Dendritic cell treated with granulocyte-macrophage colony-stimulating factor and Interleukin-4, amounts not matched to agents 40 ng/mL and 50 ng/mL, for 4 days (primary cell): ENCODE results near the gene HDAC11.

Source experiments
- H3K27ac Mint-ChIP-seq: one replicate; pipeline ENCODE4 v1.8.0; 2022; ENCODE audit warnings: mild to moderate bottlenecking, mixed read lengths
- H3K27me3 Mint-ChIP-seq: one replicate; pipeline ENCODE4 v1.8.0; 2022; ENCODE audit warnings: mild to moderate bottlenecking, mixed read lengths
- H3K36me3 Mint-ChIP-seq: one replicate; pipeline ENCODE4 v1.8.0; 2022; ENCODE audit warnings: low read depth, mixed read lengths
- H3K4me1 Mint-ChIP-seq: one replicate; pipeline ENCODE4 v1.8.0; 2022; ENCODE audit warnings: low read depth, mixed read lengths
- H3K4me3 Mint-ChIP-seq: one replicate; pipeline ENCODE4 v1.8.0; 2022; ENCODE audit warnings: mild to moderate bottlenecking, moderate library complexity, mixed read lengths
- H3K9me3 Mint-ChIP-seq: one replicate; pipeline ENCODE4 v1.8.0; 2022; ENCODE audit warnings: mixed read lengths
- intact Hi-C: fragments of 100-400 bp; cut with micrococcal nuclease; formaldehyde crosslinking; loops from one replicate; pipeline ENCODE4 v1.15.0; 2022

Gene HDAC11

DNA sequence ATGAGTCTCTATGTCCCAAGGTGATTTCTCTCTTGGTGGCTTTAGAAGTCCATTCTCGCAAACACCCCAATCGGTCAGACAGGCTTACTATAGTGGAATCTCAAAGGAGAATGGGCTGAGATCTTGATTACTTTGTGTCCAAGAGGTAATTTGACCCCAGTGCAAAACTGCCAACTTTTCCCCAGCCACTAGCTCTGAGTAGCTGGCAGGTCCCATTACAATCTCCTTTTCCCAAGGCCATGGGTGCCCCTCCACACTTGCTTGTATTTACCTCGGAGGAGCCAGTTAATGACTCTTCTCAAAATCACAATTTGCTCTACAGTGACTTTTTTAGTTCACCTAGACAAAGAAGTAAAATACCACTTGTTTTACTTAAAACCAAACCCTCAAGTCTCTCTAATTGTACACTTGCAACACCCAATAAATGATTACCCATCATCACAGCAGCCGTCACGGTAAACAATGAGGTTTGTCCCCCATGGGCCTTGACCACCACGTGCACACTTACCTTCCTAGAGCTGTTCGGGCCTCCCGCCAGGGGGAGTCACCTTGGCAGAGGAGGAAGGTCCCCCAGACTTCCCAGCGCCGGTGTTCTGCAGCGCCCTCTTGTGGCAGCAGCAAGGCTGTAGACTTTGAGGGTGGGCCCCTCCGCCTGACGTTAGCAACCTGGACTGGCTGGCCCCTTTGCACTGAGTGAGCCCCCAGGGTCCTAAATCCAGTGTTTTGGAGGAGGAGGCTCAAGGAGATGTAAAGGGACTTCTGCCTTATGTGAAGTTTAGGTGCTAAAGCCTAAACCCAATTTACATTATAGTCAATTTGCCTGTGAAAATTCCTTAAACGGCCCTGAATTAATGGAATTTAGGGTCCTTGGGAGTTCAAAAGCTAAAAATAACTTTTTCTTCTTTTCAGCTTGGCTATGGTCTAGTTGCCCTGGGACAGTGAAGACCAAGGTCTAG, 18.7 kb upstream of the HDAC11 start:
- Mint-ChIP-seq H3K4me1 (peaks cover 14% of the 10 kb centered on the region), H3K36me3 (no peaks in the 10 kb centered on the region), H3K9me3 (no peaks in the 10 kb centered on the region), H3K4me3 (no peak overlapping the region), H3K27me3 (peaks cover 15% of the 10 kb centered on the region), H3K27ac (no peak overlapping the region)
- intact Hi-C loops, result no loop called here

DNA sequence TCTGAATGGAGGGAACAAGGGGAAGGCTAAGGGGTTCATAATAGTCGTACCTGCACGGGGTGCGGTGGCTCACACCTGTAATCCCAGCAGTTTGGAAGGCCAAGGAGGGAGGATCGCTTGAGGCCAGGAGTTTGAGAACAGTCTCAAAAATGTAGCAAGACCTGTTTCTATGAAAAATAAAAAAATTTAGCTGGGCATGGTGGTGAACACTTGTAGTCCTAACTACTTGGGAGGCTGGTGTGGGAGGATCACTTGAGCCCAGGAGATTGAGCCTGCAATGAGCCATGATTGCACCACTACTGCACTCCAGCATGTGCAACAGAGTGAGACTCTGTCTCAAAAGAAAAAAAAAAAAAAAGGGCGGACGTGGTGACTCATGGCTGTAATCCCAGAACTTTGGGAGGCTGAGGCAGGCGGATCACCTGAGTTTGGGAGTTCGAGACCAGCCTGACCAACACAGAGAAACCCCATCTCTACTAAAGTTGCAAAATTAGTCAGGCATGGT, 17.9 kb upstream of the HDAC11 start:
- no peaks in the 10 kb centered on the region for H3K9me3 Mint-ChIP-seq
- intact Hi-C loops, result no loop called here

GRCh38 chr3:13462822-13463221, 17.3 kb upstream of the HDAC11 start:
- Mint-ChIP-seq H3K9me3 (no peaks in the 10 kb centered on the region), H3K4me1 (peaks cover 8% of the 10 kb centered on the region), H3K27me3 (peaks cover 19% of the 10 kb centered on the region), H3K36me3 (no peaks in the 10 kb centered on the region), H3K4me3 (no peak overlapping the region), H3K27ac (no peak overlapping the region)
- intact Hi-C loops, result no loop called here

More for the DNA sequence above, 17.9 kb upstream of the HDAC11 start:
- no peak overlapping the region for H3K4me3 Mint-ChIP-seq
- peaks cover 16% of the 10 kb centered on the region for H3K27me3 Mint-ChIP-seq
- peaks cover 14% of the 10 kb centered on the region for H3K4me1 Mint-ChIP-seq
- H3K27ac Mint-ChIP-seq, result no peak overlapping the region
- H3K36me3 Mint-ChIP-seq, result no peaks in the 10 kb centered on the region

DNA sequence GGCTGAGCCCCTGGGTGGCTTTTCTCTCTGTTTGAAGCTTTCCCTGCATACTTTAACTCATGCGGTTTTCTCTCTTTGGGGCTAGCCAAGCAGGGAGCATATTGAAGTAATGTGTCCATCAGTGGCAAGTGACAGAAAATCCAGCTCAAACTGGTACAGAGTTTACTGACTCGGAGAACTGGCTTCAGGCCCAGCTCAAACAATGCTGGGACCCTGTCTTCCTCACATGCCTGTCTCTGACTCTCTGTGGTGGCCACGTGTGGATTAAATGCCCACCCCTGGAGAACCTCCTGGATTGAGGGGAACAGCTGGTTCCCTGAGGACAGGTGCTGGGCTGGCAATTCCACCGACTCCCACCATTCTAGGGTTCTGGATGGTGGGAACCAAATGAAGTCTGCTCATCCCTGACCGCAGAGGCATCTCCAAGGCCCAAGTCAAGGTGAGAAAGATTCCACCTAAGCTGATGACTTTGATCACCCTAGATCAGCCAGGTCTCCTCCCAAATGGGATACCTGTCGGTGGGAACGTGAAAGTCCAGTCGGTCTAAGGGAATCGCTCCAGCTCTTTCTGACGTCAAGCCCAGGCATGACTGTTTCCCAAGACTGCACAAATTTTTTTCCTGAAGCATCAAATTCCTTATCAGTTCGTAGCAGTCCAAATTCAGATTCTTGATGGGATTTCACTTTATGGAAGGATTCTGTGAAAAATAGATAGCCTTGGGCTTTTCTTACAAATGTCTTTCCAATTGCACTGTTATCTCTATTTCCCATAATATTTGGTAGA, 16.3 kb upstream of the HDAC11 start:
- H3K27ac Mint-ChIP-seq, result no peak overlapping the region
- peaks cover 22% of the 10 kb centered on the region for H3K27me3 Mint-ChIP-seq
- H3K9me3 Mint-ChIP-seq, result no peaks in the 10 kb centered on the region
- H3K4me1 Mint-ChIP-seq, result peaks cover 4% of the 10 kb centered on the region
- intact Hi-C loops, result no loop called here
- no peak overlapping the region for H3K4me3 Mint-ChIP-seq
- no peaks in the 10 kb centered on the region for H3K36me3 Mint-ChIP-seq

GRCh38 chr3:13465236-13465873, 14.8 kb upstream of the HDAC11 start:
- H3K27me3 Mint-ChIP-seq, result peaks cover 23% of the 10 kb centered on the region

DNA sequence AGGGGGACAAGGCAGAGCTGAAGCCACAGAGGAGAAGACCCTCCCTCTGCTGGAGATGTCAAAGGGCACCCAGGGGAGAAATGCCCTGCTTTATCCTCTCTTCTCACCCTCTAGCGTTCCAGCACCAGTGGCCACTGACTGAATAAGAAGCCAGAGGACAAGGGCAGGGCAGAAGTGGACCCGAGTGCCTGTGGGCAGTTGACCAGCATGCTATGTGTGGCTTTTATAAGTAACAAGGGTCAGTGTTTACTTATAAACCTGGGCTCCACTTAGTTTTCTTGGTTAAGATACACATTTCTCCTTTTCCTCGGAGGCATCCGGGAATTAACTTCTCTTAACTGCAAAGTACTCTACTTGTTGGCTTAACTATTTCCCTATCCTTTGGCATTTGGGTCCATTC, 13.3 kb upstream of the HDAC11 start:
- H3K36me3 Mint-ChIP-seq, result no peaks in the 10 kb centered on the region

More at GRCh38 chr3:13465236-13465873, 14.8 kb upstream of the HDAC11 start:
- intact Hi-C loops, result no loop called here
- no peak overlapping the region for H3K27ac Mint-ChIP-seq
- H3K4me3 Mint-ChIP-seq, result no peak overlapping the region
- no peaks in the 10 kb centered on the region for H3K9me3 Mint-ChIP-seq
- H3K4me1 Mint-ChIP-seq, result peaks cover 4% of the 10 kb centered on the region
- no peaks in the 10 kb centered on the region for H3K36me3 Mint-ChIP-seq

GRCh38 chr3:13470894-13471574, 9.1 kb upstream of the HDAC11 start:
- no peaks in the 10 kb centered on the region for H3K36me3 Mint-ChIP-seq
- intact Hi-C loops, result no loop called here
- H3K9me3 Mint-ChIP-seq, result no peaks in the 10 kb centered on the region
- H3K4me1 Mint-ChIP-seq, result no peaks in the 10 kb centered on the region
- H3K4me3 Mint-ChIP-seq, result no peak overlapping the region
- no peak overlapping the region for H3K27ac Mint-ChIP-seq
- peaks cover 23% of the 10 kb centered on the region for H3K27me3 Mint-ChIP-seq

More for the DNA sequence above, 13.3 kb upstream of the HDAC11 start:
- Mint-ChIP-seq H3K4me3 (no peak overlapping the region), H3K27ac (no peak overlapping the region), H3K9me3 (no peaks in the 10 kb centered on the region), H3K4me1 (no peaks in the 10 kb centered on the region), H3K27me3 (peaks cover 30% of the 10 kb centered on the region)
- intact Hi-C loops, result no loop called here

DNA sequence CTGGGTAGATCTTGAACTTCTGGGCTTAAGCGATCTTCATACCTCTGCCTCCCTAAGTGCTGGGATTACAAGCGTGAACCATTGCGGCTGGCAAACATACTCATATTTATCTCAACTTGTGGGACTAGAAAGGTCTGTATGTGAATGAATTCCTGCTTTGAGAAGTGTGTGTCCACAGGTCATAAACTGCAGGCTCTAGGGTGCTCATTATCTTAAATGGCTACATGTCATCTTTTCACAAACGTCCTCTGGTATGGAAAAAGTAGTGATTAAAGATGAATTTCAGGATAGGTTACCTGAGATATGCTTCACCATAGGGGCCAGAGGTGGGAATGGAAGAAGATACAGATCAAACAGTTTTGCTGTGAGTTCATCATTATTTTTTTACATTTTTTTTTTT, 7.8 kb upstream of the HDAC11 start:
- Mint-ChIP-seq H3K36me3 (no peaks in the 10 kb centered on the region), H3K27me3 (peaks cover 21% of the 10 kb centered on the region)

DNA sequence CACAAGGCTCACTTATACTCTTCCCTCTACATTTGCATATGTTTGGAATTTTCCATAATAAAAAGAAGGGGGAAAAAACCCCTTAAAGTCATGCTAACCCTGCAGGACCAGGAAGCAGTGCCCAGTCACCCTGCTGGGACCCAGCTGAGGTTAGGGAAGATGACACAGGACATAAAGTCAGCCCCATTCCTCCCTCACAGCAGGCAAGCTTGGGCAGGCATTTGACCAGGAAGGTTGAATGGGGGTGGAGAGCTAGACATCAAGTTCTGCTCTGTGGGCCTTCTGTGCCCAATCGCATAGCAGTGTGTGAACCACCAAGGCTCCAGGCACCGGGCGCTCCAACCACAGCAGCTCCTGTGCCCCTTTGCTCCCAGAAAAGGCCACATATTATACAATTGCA, 7.1 kb upstream of the HDAC11 start:
- H3K27me3 Mint-ChIP-seq, result peaks cover 16% of the 10 kb centered on the region
- H3K9me3 Mint-ChIP-seq, result no peaks in the 10 kb centered on the region
- no peak overlapping the region for H3K4me3 Mint-ChIP-seq
- intact Hi-C loops, result no loop called here
- H3K36me3 Mint-ChIP-seq, result no peaks in the 10 kb centered on the region
- no peaks in the 10 kb centered on the region for H3K4me1 Mint-ChIP-seq
- H3K27ac Mint-ChIP-seq, result no peak overlapping the region

More for the DNA sequence above, 7.8 kb upstream of the HDAC11 start:
- Mint-ChIP-seq H3K27ac (no peak overlapping the region), H3K9me3 (no peaks in the 10 kb centered on the region), H3K4me1 (no peaks in the 10 kb centered on the region), H3K4me3 (no peak overlapping the region)
- intact Hi-C loops, result no loop called here

DNA sequence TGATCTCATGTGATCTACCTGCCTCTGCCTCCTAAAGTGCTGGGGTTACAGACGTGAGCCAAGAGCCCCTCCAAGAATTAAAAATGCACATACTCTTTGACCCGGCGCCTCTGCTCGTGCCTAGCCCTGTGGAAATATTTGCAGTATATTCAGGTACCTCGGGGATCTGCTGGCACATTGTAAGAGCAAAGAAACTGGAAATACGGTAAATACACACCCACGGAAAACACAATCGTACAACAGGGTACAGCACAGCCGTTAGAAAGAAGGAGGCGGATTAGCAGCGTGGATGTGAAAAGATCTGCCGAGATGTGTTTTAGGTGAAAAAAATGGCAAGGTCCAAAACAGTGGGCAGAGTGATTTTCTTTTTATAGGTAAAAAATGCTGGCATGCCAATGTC, 6.1 kb upstream of the HDAC11 start:
- Mint-ChIP-seq H3K27ac (no peak overlapping the region), H3K4me1 (peaks cover 3% of the 10 kb centered on the region), H3K36me3 (no peaks in the 10 kb centered on the region), H3K4me3 (no peak overlapping the region), H3K9me3 (no peaks in the 10 kb centered on the region), H3K27me3 (peaks cover 15% of the 10 kb centered on the region)
- intact Hi-C loops, result no loop called here

GRCh38 chr3:13474776-13475303, 5.3 kb upstream of the HDAC11 start:
- intact Hi-C loops, result no loop called here
- Mint-ChIP-seq H3K36me3 (peaks cover 6% of the 10 kb centered on the region), H3K27me3 (peaks cover 15% of the 10 kb centered on the region), H3K4me1 (peaks cover 8% of the 10 kb centered on the region), H3K4me3 (no peak overlapping the region), H3K9me3 (no peaks in the 10 kb centered on the region), H3K27ac (no peak overlapping the region)

- peaks cover 14% of the 10 kb centered on the region for H3K4me1 Mint-ChIP-seq
- H3K9me3 Mint-ChIP-seq, result no peaks in the 10 kb centered on the region
- H3K4me3 Mint-ChIP-seq, result no peak overlapping the region
These were observed 4.1 kb upstream of the HDAC11 start for GRCh38 chr3:13475871-13476590.

More at GRCh38 chr3:13475871-13476590, 4.1 kb upstream of the HDAC11 start:
- H3K27ac Mint-ChIP-seq, result no peak overlapping the region
- peaks cover 12% of the 10 kb centered on the region for H3K27me3 Mint-ChIP-seq
- intact Hi-C loops, result no loop called here
- peaks cover 6% of the 10 kb centered on the region for H3K36me3 Mint-ChIP-seq
